A549 treated with ZK216348 at 1 μM for 4 hours (cell line): ENCODE data around the gene KRTAP5-2. TPM values are rescaled to one million over a fixed set of nuclear protein-coding genes. Genes with fewer than 3 reads are reported as not detected.

Experiments used
- total RNA-seq: library from RNA; stranded (reverse); fragments of 200-300 nt; extraction: Qiagen RNA extraction; gene quantifications from 5 replicates; pipeline ENCODE4 v1.2.3, GENCODE V29; 2022; ENCODE audit warnings: low read depth

The KRTAP5-2 gene
- total RNA-seq = not detected in 5 replicates

DNA sequence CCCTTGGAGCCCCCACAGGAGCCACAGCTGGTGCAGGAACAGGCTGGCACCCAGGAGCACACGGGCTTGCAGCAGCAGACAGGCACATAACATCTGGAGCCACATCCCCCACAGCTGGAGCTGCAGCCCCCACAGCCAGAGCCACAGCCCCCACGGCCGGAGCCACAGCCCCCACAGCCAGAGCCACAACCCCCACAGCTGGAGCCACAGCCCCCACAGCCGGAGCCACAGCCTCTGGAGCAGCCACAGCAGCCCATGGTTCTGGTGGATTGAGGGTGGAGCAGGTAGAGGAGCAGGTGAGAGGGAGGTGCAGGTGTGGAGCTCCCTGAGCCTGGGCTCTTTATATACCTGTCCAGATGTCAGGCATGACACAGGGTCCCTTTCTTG, at the start of gene KRTAP5-2:
Gene KRTAP5-2, minus strand, starts transcription at position 301 of the 387 bp plus-strand sequence. Its CDS starts 44 bp downstream, at position 257.

DNA sequence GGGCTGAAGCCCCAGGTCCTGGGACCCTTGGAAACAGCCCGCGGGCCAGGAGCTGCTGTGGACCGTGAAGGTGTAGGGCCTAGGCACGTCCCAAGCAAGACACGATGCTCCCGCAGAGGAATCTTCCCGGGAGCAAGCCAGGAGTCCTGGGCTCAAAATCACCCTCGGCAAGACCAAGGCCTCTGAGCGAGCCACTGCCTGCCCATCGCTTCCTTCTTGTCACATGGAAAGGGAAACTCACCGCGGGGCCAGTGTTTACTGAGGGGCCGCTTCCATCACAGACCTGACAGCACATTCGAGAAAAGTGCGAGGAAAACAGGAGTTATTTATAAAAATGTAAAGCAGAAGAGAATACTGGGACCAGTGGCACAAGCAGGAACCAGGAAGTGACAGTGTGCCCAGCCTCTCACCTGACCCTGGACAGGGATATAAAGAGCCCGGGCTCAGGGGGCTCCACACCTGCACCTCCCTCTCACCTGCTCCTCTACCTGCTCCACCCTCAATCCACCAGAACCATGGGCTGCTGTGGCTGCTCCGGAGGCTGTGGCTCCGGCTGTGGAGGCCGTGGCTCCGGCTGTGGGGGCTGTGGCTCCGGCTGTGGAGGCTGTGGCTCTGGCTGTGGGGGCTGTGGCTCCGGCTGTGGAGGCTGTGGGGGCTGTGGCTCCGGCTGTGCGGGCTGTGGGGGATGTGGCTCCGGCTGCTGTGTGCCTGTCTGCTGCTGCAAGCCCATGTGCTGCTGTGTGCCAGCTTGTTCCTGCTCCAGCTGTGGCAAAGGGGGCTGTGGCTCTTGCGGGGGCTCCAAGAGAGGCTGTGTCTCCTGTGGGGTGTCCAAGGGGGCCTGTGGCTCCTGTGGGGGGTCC, 31.5 kb upstream of the KRTAP5-2 start, which contains the start of gene KRTAP5-5:
Gene KRTAP5-5, plus strand, starts transcription at position 450 of the 860 bp plus-strand sequence. Its CDS starts 66 bp downstream, at position 516.

GRCh38 chr11:1622086-1622485, 24.0 kb upstream of the KRTAP5-2 start, which contains the start of gene KRTAP5-4:
TSS of gene KRTAP5-4 (minus strand) at chr11:1622138. CDS start at chr11:1622093, 45 bp downstream.

GRCh38 chr11:1608363-1608762, 10.3 kb upstream of the KRTAP5-2 start, which contains the start of gene KRTAP5-3:
TSS of gene KRTAP5-3 (minus strand) at chr11:1608463. CDS start at chr11:1608385, 78 bp downstream.

DNA sequence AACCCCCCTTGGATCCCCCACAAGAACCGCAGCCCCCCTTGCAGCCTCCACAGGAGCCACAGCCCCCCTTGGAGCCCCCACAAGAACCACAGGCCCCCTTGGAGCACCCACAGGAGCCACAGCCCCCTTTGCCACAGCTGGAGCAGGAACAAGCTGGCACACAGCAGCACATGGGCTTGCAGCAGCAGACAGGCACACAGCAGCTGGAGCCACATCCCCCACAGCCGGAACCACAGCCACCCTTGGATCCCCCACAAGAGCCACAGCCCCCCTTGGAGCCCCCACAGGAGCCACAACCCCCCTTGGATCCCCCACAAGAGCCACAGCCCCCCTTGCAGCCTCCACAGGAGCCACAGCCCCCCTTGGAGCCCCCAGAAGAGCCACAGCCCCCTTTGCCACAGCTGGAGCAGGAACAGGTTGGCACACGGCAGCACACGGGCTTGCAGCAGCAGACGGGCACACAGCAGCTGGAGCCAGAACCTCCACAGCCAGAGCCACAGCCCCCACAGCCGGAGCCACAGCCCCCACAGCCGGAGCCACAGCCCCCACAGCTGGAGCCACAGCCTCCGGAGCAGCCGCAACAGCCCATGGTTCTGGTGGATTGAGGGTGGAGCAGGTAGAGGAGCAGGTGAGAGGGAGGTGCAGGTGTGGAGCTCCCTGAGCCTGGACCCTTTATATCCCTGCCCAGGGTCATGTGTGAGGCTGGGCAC, 13.3 kb downstream of the KRTAP5-2 start, which contains the start of gene KRTAP5-1:
Gene KRTAP5-1, minus strand, starts transcription at position 623 of the 710 bp plus-strand sequence. Its CDS starts 34 bp downstream, at position 589.

DNA sequence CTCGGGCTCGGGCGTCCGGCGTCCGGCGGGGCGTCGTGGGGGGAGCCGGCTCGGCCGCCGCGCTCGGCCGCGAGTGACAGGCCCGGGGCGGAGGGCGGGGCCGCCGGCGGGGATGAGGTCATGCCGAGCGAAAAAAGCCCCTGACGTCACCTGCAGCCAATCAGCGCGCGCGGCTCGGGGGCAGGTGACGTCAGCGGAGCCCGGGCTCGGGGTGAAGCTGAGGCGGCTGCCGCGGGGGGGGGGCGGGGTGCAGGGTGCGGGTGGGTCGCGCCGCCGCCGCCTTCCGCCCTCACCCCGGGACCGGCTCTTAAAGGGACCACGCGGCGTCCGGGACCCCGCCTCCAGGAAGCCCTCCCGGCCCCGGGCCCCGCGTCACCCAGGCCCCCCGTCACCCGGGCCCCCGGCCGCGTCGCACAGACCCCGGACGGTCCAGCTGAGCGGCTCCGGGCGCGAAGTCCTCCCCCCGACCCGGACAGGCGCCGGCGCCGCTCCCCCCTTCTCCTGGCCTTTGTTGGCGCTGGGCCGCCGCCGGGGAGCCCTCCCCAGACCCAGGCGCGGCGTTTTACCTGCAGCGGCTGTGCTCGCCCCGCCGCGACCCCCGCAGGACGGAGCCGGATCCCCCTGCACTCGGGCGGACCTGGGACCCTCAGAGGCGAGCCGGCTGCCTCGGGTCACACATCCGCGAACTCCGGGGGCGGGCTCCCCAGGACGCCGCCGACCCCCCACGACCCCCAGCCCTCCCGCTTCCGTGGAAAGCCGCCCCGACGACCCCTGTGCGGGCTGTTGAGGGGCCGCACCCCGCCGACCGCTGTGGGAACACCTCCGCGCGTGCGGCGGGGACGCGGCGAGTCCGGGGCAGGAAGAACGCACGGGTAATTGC, 25.7 kb downstream of the KRTAP5-2 start, which contains the start of gene DUSP8:
Gene DUSP8, minus strand, starts transcription at position 75 of the 880 bp plus-strand sequence. CDS start 6,445 bp downstream, outside the sequence.

Other genes with a start within 250 kb of the KRTAP5-2 start
- 6.5 to 7.9 TPM (median 6.9 TPM) in 5 replicates for gene BRSK2, start 208.4 kb downstream of the KRTAP5-2 start, total RNA-seq
- gene MOB2, start 111.5 kb downstream of the KRTAP5-2 start, total RNA-seq = 38.3 to 49.7 TPM (median 44.4 TPM) in 5 replicates
- gene DUSP8, start 26.0 kb downstream of the KRTAP5-2 start, total RNA-seq = 0.88 to 1.6 TPM (median 1.0 TPM) in 5 replicates
- gene KRTAP5-1, start 13.0 kb downstream of the KRTAP5-2 start, total RNA-seq = not detected in 5 replicates
- gene KRTAP5-3, start 10.2 kb upstream of the KRTAP5-2 start, total RNA-seq = not detected in 5 replicates
- not detected in 5 replicates for gene KRTAP5-4, start 23.8 kb upstream of the KRTAP5-2 start, total RNA-seq
- gene KRTAP5-5, start 31.5 kb upstream of the KRTAP5-2 start, total RNA-seq = not detected in 5 replicates
- not detected in 5 replicates for gene KRTAP5-6, start 98.9 kb upstream of the KRTAP5-2 start, total RNA-seq
- gene IFITM10, start 152.3 kb upstream of the KRTAP5-2 start, total RNA-seq = 0.71 to 1.6 TPM (median 0.99 TPM) in 5 replicates
- gene CTSD, start 165.6 kb upstream of the KRTAP5-2 start, total RNA-seq = 251 to 557 TPM (median 487 TPM) in 5 replicates
- 0.41 to 0.51 TPM in 2 of 5 replicates, not detected in the others for gene SYT8, start 236.7 kb upstream of the KRTAP5-2 start, total RNA-seq
- 0.39 TPM in 1 of 5 replicates, not detected in the others for gene TNNI2, start 240.7 kb upstream of the KRTAP5-2 start, total RNA-seq